Parathyroid adenoma (tissue), 2 donors: Measurements from ENCODE around the gene FBXO47.
"Not testable (repeated sequence)": the region's sequence is repeated elsewhere in the genome, so short reads cannot be mapped to it uniquely, and the experiment has no call there.

Source experiments
- H2AFZ ChIP-seq: fragments of 300-600 bp; sonication (generic); one replicate; pipeline ENCODE4 v1.7.0; 2017; ENCODE audit warnings: antibody characterized with exemption, mild to moderate bottlenecking
- H3K27ac ChIP-seq: fragments of 300-600 bp; sonication (generic); one replicate; pipeline ENCODE4 v1.7.0; 2017
- H3K27me3 ChIP-seq: fragments of 300-600 bp; sonication (generic); one replicate; pipeline ENCODE4 v1.7.0; 2017; ENCODE audit warnings: low read length; ENCODE audit not compliant: control insufficient read depth, insufficient read depth
- H3K36me3 ChIP-seq: fragments of 300-600 bp; sonication (generic); one replicate; pipeline ENCODE4 v1.7.0; 2017; ENCODE audit warnings: low read length; ENCODE audit not compliant: control insufficient read depth, insufficient read depth
- H3K4me1 ChIP-seq: fragments of 300-600 bp; sonication (generic); one replicate; pipeline ENCODE4 v1.7.0; 2017; ENCODE audit warnings: control low read depth
- H3K4me2 ChIP-seq: fragments of 300-600 bp; sonication (generic); one replicate; pipeline ENCODE4 v1.7.0; 2017; ENCODE audit warnings: low read length
- H3K4me3 ChIP-seq: fragments of 300-600 bp; sonication (generic); one replicate; pipeline ENCODE4 v1.7.0; 2017; ENCODE audit warnings: low read depth, low read length
- H3K79me2 ChIP-seq: fragments of 300-600 bp; sonication (generic); one replicate; pipeline ENCODE4 v1.7.0; 2017; ENCODE audit warnings: control low read depth
- H3K9ac ChIP-seq: fragments of 300-600 bp; sonication (generic); one replicate; pipeline ENCODE4 v1.7.0; 2017; ENCODE audit warnings: mild to moderate bottlenecking
- H3K9me3 ChIP-seq: fragments of 300-600 bp; sonication (generic); one replicate; pipeline ENCODE4 v1.7.0; 2017; ENCODE audit warnings: low read length; ENCODE audit not compliant: control insufficient read depth
- TF ChIP-seq, protein P1 (sequence below): fragments of 300-600 bp; sonication (generic); IDR thresholded peaks from one replicate; pipeline ENCODE4 v1.7.0; 2017; ENCODE audit warnings: antibody characterized with exemption, mild to moderate bottlenecking
- donor health status: primary hyperparathyroidism.

Gene FBXO47

GRCh38 chr17:38980490-38981217 is 13.5 kb upstream of the FBXO47 start:
- Histone ChIP-seq H3K79me2 (no peaks in the 10 kb centered on the region), H3K4me1 (no peaks in the 10 kb centered on the region), H3K9ac (no peak overlapping the region), H2AFZ (no peak overlapping the region), H3K27me3 (no peaks in the 10 kb centered on the region), H3K4me3 (no peak overlapping the region), H3K36me3 (no peaks in the 10 kb centered on the region), H3K4me2 (no peak overlapping the region), H3K9me3 (no peaks in the 10 kb centered on the region), H3K27ac (no peak overlapping the region)
- TF ChIP-seq, protein P1, sequence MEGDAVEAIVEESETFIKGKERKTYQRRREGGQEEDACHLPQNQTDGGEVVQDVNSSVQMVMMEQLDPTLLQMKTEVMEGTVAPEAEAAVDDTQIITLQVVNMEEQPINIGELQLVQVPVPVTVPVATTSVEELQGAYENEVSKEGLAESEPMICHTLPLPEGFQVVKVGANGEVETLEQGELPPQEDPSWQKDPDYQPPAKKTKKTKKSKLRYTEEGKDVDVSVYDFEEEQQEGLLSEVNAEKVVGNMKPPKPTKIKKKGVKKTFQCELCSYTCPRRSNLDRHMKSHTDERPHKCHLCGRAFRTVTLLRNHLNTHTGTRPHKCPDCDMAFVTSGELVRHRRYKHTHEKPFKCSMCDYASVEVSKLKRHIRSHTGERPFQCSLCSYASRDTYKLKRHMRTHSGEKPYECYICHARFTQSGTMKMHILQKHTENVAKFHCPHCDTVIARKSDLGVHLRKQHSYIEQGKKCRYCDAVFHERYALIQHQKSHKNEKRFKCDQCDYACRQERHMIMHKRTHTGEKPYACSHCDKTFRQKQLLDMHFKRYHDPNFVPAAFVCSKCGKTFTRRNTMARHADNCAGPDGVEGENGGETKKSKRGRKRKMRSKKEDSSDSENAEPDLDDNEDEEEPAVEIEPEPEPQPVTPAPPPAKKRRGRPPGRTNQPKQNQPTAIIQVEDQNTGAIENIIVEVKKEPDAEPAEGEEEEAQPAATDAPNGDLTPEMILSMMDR = no peak

DNA sequence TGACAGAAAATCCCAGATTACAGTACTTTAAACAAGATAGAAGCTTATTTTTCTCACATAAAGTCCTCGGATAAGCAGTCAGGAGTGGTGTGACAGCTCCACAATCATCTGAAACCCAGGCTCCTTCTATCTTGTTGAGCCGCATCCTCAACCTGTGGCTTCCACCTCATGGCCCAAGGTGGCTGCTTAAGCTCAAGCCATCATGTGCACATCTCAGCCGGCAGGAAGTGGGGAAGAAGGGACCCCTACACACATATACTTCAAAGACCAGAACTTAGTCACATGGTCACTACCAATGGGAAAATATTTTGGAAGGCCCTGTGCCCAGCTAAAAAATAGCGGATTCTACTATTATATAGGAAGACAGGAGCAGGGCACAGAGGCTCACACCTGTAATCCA is 11.0 kb upstream of the FBXO47 start:
- no peaks in the 10 kb centered on the region for H3K36me3 ChIP-seq
- no peaks in the 10 kb centered on the region for H3K27me3 ChIP-seq
- no peaks in the 10 kb centered on the region for H3K4me1 ChIP-seq
- H3K4me2 ChIP-seq = no peak overlapping the region
- H3K9ac ChIP-seq = no peak overlapping the region
- H3K4me3 ChIP-seq = no peak overlapping the region
- H3K27ac ChIP-seq = no peak overlapping the region
- no peaks in the 10 kb centered on the region for H3K79me2 ChIP-seq
- no peak overlapping the region for H2AFZ ChIP-seq
- H3K9me3 ChIP-seq = no peaks in the 10 kb centered on the region
- TF ChIP-seq, protein P1 = no peak

GRCh38 chr17:38976187-38976551 is 9.0 kb upstream of the FBXO47 start:
- H3K9me3 ChIP-seq, H3K79me2 ChIP-seq, H3K27me3 ChIP-seq, H3K9ac ChIP-seq, H2AFZ ChIP-seq, H3K36me3 ChIP-seq, H3K4me2 ChIP-seq, H3K4me1 ChIP-seq, H3K27ac ChIP-seq, H3K4me3 ChIP-seq: not testable (repeated sequence)

- Histone ChIP-seq H3K27me3 (no peaks in the 10 kb centered on the region), H3K4me3 (no peak overlapping the region), H3K4me1 (no peaks in the 10 kb centered on the region), H3K9ac (no peak overlapping the region), H3K79me2 (no peaks in the 10 kb centered on the region), H3K9me3 (no peaks in the 10 kb centered on the region), H2AFZ (no peak overlapping the region), H3K27ac (no peak overlapping the region), H3K36me3 (no peaks in the 10 kb centered on the region), H3K4me2 (no peak overlapping the region)
- TF ChIP-seq, protein P1 = no peak
Measured at GRCh38 chr17:38970804-38971203, 3.6 kb upstream of the FBXO47 start.

GRCh38 chr17:38970128-38970527 is 2.9 kb upstream of the FBXO47 start:
- Histone ChIP-seq H3K9me3 (no peaks in the 10 kb centered on the region), H3K4me2 (no peak overlapping the region), H2AFZ (no peak overlapping the region), H3K36me3 (no peaks in the 10 kb centered on the region), H3K4me3 (no peak overlapping the region), H3K27ac (no peak overlapping the region), H3K79me2 (no peaks in the 10 kb centered on the region), H3K9ac (no peak overlapping the region), H3K4me1 (no peaks in the 10 kb centered on the region), H3K27me3 (no peaks in the 10 kb centered on the region)
- TF ChIP-seq, protein P1 = no peak
